GM19023 (cell line): ENCODE results near the gene C18orf32.
A peak's percentile ranks its signal among the peaks of the same experiment; 100 is the strongest.
"Not testable (repeated sequence)": the region's sequence is repeated elsewhere in the genome, so short reads cannot be mapped to it uniquely, and the experiment has no call there.

Experiments
- ATAC-seq: cut with Tn5 transposase; IDR thresholded peaks from one replicate; pipeline ENCODE4 v1.9.1; 2021; ENCODE audit warnings: mild to moderate bottlenecking, moderate library complexity; ENCODE audit not compliant: unreplicated experiment

Gene C18orf32

GRCh38 chr18:49503931-49504330 lies 16.9 kb upstream of the C18orf32 start:
- ATAC-seq: no peak

DNA sequence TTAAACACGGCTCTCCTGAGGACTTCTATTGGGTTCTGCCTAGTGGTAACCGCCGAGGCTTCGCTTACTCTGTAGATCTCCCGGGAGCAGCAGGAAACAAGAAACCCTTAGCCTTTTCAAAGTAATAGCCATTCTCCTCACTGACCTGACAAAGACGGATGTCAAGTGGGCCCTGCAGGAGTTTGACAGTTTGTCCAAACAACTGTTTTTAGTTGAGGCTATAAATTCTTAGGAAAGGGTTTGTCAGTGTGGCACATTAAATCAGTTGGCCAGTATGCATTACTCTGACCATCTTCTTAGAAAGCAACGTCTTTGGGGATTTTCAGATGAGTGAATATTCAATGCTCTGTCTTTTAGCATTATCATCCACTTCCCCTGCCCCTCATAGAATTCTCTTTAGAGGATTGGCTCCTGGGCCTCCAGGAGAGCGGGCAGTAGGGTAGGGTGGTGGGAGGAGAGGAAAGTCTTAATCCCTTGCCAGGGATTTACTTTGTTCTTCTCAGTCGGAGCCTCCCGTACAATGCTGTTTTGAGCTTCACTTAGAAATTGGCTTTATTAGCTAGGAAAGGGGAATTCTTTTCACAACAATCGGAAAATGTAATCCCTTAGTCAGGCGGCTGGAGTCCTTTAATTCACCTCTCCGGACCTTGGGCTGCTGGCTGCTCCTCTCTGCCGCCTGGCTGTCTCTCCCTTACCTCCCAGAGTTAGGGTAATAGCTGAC lies 13.3 kb upstream of the C18orf32 start:
- ATAC-seq: no peak

- ATAC-seq: no peak
These were observed 12.1 kb upstream of the C18orf32 start for GRCh38 chr18:49499046-49499637.

- ATAC-seq: no peak
These were observed 8.4 kb upstream of the C18orf32 start for GRCh38 chr18:49495480-49495879.

DNA sequence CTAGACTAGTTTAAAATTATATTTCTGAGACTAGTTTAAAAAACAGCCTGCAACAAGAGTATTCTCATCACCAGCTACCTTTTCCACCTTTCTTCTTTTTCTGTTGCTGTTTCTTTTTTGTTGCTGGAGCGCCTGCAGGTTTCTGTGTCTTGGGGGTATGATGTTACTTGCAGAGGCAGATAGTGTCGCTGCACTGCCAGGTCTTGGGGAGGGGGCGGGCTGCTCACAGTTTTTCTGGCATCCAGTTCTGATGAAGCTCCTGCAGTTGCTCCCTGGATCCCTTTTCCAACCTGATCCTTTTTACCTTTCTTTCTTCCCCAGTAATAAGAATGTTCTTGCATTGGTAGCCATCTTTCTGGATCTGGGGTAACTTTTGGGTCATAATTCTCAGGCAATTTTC lies 8.0 kb upstream of the C18orf32 start:
- no peak for ATAC-seq

- no peak for ATAC-seq
These were observed 7.6 kb upstream of the C18orf32 start for GRCh38 chr18:49494660-49495059.

- no peak for ATAC-seq
These were observed 5.6 kb upstream of the C18orf32 start for GRCh38 chr18:49492694-49493033.

GRCh38 chr18:49491857-49492693 lies 5.0 kb upstream of the C18orf32 start, which contains the start of gene RPL17:
TSS of gene RPL17 (minus strand) at chr18:49492465.
- peak; percentile 74 for ATAC-seq

DNA sequence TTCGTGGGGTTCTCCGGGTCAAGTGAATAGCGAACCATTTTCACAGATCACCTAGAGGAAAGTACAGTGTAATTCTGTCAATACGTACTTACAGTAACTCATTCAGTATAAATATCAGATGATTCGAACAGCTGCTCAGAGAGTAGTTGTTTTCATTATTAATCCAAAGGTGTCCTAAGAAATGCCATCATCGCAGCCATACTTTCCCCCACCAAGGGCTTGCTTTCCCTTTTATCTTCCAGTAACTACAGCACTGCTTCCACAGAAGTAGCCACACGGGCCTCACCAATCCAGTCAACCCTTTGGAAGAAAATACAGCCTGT lies 4.5 kb upstream of the C18orf32 start:
- ATAC-seq: no peak

DNA sequence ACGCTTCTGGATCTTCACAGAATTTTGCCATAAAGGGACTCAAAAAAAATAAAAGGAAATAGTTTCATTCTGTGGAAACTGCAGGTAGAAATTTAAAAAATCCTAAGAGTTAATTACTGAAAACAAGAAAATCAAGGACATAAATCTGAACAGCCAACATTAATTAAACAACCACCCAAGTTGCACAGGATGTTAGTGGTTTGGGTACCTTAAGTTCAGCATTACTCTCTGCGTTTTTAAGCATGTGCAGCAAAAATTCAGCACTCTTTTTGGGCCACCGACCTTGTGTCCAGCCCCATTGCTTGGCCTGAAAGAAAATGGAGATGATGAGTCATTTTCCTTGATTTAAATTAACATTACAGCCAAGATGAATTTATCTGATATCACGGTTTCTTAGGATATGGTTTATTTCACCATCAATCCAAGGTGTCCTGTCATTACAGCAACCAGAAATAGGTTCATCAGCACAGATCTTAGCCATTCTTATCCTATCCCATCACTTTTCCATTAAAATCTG lies 3.3 kb upstream of the C18orf32 start:
- no peak for ATAC-seq

- no peak for ATAC-seq
These were observed 777 bp upstream of the C18orf32 start for GRCh38 chr18:49487711-49488310.

- no peak for ATAC-seq
These were observed 455 bp downstream of the C18orf32 start for GRCh38 chr18:49486606-49486952.

GRCh38 chr18:49486134-49486533 lies 900 bp downstream of the C18orf32 start:
- no peak for ATAC-seq

DNA sequence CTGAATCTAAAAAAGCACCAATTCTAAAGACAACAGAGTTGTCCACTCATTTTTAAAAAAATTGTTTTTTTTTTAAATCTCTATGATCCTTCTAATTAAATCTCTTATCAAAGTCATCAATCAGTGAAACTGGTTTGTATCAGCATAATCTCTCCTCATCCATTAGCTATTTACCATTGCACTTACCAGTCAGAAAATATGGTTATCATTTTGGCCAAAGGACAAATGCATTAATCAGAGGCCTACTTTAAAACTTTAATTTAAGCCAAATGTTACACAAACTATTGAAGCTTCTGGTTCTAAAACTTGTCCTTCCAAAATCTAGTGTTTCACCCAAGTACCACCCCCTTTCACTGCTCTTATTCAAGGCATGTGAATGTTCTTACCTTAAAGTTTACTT lies 3.8 kb downstream of the C18orf32 start:
- no peak for ATAC-seq

- no peak for ATAC-seq
These were observed 5.1 kb downstream of the C18orf32 start for GRCh38 chr18:49481907-49482306.

- ATAC-seq: no peak
These were observed 5.7 kb downstream of the C18orf32 start for GRCh38 chr18:49481317-49481716.

DNA sequence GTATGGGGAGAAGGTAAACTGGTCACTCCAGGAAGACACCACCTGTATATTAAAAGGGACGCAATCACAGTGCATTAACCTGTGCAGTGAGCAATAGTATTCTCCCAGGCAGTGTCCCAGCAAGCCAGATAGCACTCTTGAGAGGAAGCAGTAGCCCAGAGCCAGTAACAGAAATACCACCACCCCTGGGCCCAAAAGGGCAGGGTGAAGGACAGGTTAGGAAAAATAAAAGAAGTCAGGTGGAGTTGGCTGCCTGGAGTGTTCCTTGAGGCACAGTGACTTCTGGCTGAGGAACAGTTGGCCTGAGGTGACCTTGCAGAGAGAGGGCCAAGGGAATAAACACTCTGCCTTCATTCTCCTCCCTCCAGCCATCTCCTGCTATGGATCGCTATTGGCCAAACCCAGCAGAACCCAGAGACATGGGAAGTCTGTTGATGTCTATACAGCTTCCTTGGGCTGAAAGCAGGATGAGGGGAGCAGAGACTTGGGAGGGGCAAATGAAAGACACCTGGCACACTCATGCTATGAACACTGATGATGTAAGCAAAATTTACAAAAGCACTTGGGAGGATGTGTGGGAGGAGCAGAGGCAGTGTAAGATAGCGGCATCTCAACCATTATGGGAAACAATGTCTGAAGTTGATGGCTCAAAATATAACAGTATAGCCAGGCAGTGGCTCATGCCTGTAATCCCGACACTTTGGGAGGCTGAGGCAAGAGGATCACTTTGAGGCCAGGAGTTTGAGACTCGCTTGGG lies 7.5 kb downstream of the C18orf32 start:
- no peak for ATAC-seq

- no peak for ATAC-seq
These were observed 10.2 kb downstream of the C18orf32 start for GRCh38 chr18:49476664-49477411.

DNA sequence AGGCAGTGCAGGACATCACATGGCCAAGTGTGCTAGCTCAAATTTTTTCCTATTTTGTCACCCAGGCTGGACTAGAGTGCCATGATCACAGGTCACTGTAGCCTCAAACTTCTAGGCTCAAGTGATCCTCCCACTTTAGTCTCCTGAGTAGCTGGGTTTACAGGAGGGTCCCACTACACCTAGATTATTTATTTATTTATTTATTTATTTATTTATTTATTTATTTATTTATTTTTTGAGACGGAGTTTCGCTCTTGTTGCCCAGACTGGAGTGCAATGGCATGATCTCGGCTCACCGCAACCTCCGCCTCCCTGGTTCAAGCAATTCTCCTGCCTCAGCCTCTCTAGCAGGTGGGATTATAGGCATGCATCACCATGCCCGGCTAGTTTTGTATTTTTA lies 12.1 kb downstream of the C18orf32 start:
- ATAC-seq: not testable (repeated sequence)

- no peak for ATAC-seq
These were observed 13.3 kb downstream of the C18orf32 start for GRCh38 chr18:49473721-49474120.
